HCT116 (cell line): Measurements from ENCODE around the gene ROCK2. TPM values are rescaled to one million over a fixed set of nuclear protein-coding genes. Genes with fewer than 3 reads are reported as not detected.

Experiments
- ATAC-seq: fragments of 200-7000 bp; cut with Tn5 transposase; 2 replicates; pipeline ENCODE4 v1.9.1; 2020; ENCODE audit warnings: mild to moderate bottlenecking, moderate library complexity
- BruUV-seq: library from RNA; stranded (reverse); fragments of 400-500 nt; replicated peaks from 2 replicates; lab custom pipeline; 2021; lab: Mats Ljungman, UMichigan
- CTCF ChIA-PET: fragments of 300-600 bp; sonication (Branson Sonifier 250); formaldehyde crosslinking; loops from one replicate; lab custom pipeline; 2021; ENCODE audit warnings: antibody characterized with exemption; lab: Charles Lee
- POLR2A ChIA-PET: fragments of 300-600, 350-600 bp; sonication (Branson Sonifier 250); formaldehyde crosslinking; loops from one replicate; lab custom pipeline; 2021; ENCODE audit warnings: antibody characterized with exemption; lab: Charles Lee
- RAD21 ChIA-PET, 2 experiments: fragments of 300-600 bp; sonication (Branson Sonifier 250); formaldehyde crosslinking; loops; one replicate each; lab custom pipeline; 2023; ENCODE audit warnings: low total read pairs in 2 of 2; ENCODE audit not compliant: uncharacterized antibody in 2 of 2, unreplicated experiment in 2 of 2, low non-redundant PET in 1 of 2; lab: Charles Lee
- DNase-seq: peaks from one replicate; pipeline ENCODE4 v3.0.0-alpha.2; 2010; ENCODE audit warnings: low read depth, low spot score
- H2AFZ ChIP-seq: fragments of 200-600 bp; shearing (Covaris generic), sonication (generic); 2 replicates; pipeline ENCODE4 v1.6.1; 2017; ENCODE audit warnings: low read depth, mixed run types, mixed read lengths, antibody characterized with exemption, low read length; ENCODE audit not compliant: poor library complexity, severe bottlenecking
- H3K27ac ChIP-seq: 2 replicates; pipeline ENCODE4 v1.5.1; 2012; ENCODE audit warnings: low read depth, low read length
- H3K27me3 ChIP-seq: fragments of 200-600 bp; sonication (generic); 2 replicates; pipeline ENCODE4 v1.6.1; 2016; ENCODE audit warnings: mixed run types, low read length, mixed read lengths; ENCODE audit not compliant: insufficient read depth
- H3K36me3 ChIP-seq, 2 experiments: fragments of 200-500 bp in 1 of 2; fragments of 200-600 bp in 1 of 2; sonication (Bioruptor generic) in 1 of 2; sonication (generic) in 1 of 2; 2 replicates each; pipeline versions ENCODE4 v1.5.1 to v1.6.1; 2014 to 2016; ENCODE audit warnings: low read length in 2 of 2, inconsistent platforms in 1 of 2, mixed read lengths in 1 of 2, mixed run types in 1 of 2; ENCODE audit not compliant: insufficient read depth in 2 of 2, control insufficient read depth in 1 of 2
- H3K4me1 ChIP-seq, 2 experiments: fragments of 200-600 bp in 1 of 2; sonication (generic) in 1 of 2; 2 replicates each; pipeline versions ENCODE4 v1.5.1 to v1.6.1; 2012 to 2017; ENCODE audit warnings: low read length in 2 of 2, inconsistent platforms in 1 of 2, mild to moderate bottlenecking in 1 of 2, mixed read lengths in 1 of 2, mixed run types in 1 of 2, moderate library complexity in 1 of 2; ENCODE audit not compliant: insufficient read depth in 2 of 2, control insufficient read depth in 1 of 2
- H3K4me2 ChIP-seq: fragments of 200-600 bp; sonication (generic); 2 replicates; pipeline ENCODE4 v1.6.1; 2017; ENCODE audit warnings: mixed run types, low read length, mixed read lengths
- H3K4me3 ChIP-seq, 2 experiments: fragments of 200-600 bp in 1 of 2; sonication (generic) in 1 of 2; replicated peaks in 1 of 2; 2 replicates each; pipeline ENCODE4 v1.5.1; 2011 to 2016; ENCODE audit warnings: low read length in 2 of 2, control low read depth in 1 of 2, low read depth in 1 of 2, mild to moderate bottlenecking in 1 of 2, mixed read lengths in 1 of 2, mixed run types in 1 of 2
- H3K79me2 ChIP-seq: fragments of 200-600 bp; sonication (generic); 2 replicates; pipeline ENCODE4 v1.6.1; 2017; ENCODE audit warnings: mild to moderate bottlenecking, mixed run types, low read length, moderate library complexity, mixed read lengths; ENCODE audit not compliant: insufficient read depth
- H3K9ac ChIP-seq: fragments of 200-600 bp; sonication (generic); 2 replicates; pipeline ENCODE4 v1.6.1; 2016; ENCODE audit warnings: low read length, mixed read lengths
- H3K9me2 ChIP-seq: fragments of 200-600 bp; sonication (generic), shearing (Covaris generic); 2 replicates; pipeline ENCODE4 v1.6.1; 2017; ENCODE audit warnings: mixed run types, mild to moderate bottlenecking, moderate library complexity; ENCODE audit not compliant: insufficient read depth
- H3K9me3 ChIP-seq, 2 experiments: fragments of 200-500 bp in 1 of 2; fragments of 200-600 bp in 1 of 2; sonication (Bioruptor generic) in 1 of 2; sonication (generic) in 1 of 2; 2 replicates each; pipeline ENCODE4 v1.6.1; 2014 to 2017; ENCODE audit warnings: low read length in 2 of 2, mixed read lengths in 2 of 2, inconsistent platforms in 1 of 2, low read depth in 1 of 2, mild to moderate bottlenecking in 1 of 2, mixed run types in 1 of 2, moderate library complexity in 1 of 2; ENCODE audit not compliant: control insufficient read depth in 1 of 2, insufficient read depth in 1 of 2
- H4K20me1 ChIP-seq: fragments of 200-600 bp; sonication (generic), shearing (Covaris generic); 2 replicates; pipeline ENCODE4 v1.6.1; 2017; ENCODE audit warnings: mixed run types, mild to moderate bottlenecking, moderate library complexity; ENCODE audit not compliant: insufficient read depth
- EGR1 ChIP-seq: IDR thresholded peaks from 2 replicates; pipeline ENCODE4 v1.6.1; 2012; ENCODE audit warnings: low read depth
- ELF1 ChIP-seq: IDR thresholded peaks from 2 replicates; pipeline ENCODE4 v1.6.1; 2012; ENCODE audit warnings: low read depth, borderline replicate concordance
- EZH2 ChIP-seq: fragments of 200-600 bp; sonication (generic); IDR thresholded peaks from 2 replicates; pipeline ENCODE4 v1.6.1; 2017; ENCODE audit warnings: antibody characterized with exemption, mixed run types
- EZH2phosphoT487 ChIP-seq: fragments of 200-600 bp; IDR thresholded peaks from 2 replicates; pipeline ENCODE4 v1.6.1; 2018; ENCODE audit warnings: antibody characterized with exemption, borderline replicate concordance
- FOSL1 ChIP-seq: IDR thresholded peaks from 2 replicates; pipeline ENCODE4 v1.6.1; 2012; ENCODE audit warnings: low read depth
- POLR2A ChIP-seq: IDR thresholded peaks from 2 replicates; pipeline ENCODE4 v1.7.0; 2011; ENCODE audit warnings: borderline replicate concordance; ENCODE audit not compliant: insufficient read depth, insufficient read length; ENCODE audit errors: extremely low read depth
- RAD21 ChIP-seq: IDR thresholded peaks from 2 replicates; pipeline ENCODE4 v1.6.1; 2012; ENCODE audit warnings: low read depth, mild to moderate bottlenecking
- SIN3A ChIP-seq: IDR thresholded peaks from 2 replicates; pipeline ENCODE4 v1.6.1; 2012; ENCODE audit warnings: low read depth
- SP1 ChIP-seq: IDR thresholded peaks from 2 replicates; pipeline ENCODE4 v1.6.1; 2012; ENCODE audit warnings: low read depth
- SRF ChIP-seq: IDR thresholded peaks from 2 replicates; pipeline ENCODE4 v1.6.1; 2012; ENCODE audit warnings: low read depth
- YY1 ChIP-seq: IDR thresholded peaks from 2 replicates; pipeline ENCODE4 v1.6.1; 2011; ENCODE audit warnings: low read length, low read depth, moderate library complexity, mild to moderate bottlenecking; ENCODE audit not compliant: insufficient replicate concordance; ENCODE audit errors: extremely low read depth
- ZBTB33 ChIP-seq: IDR thresholded peaks from 2 replicates; pipeline ENCODE4 v1.6.1; 2011; ENCODE audit warnings: mild to moderate bottlenecking, low read length, moderate library complexity; ENCODE audit not compliant: insufficient replicate concordance; ENCODE audit errors: extremely low read depth
- ZFX ChIP-seq: fragments of 450-650 bp; IDR thresholded peaks from 2 replicates; pipeline ENCODE4 v1.6.1; 2017
- ZNF274 ChIP-seq: fragments of 200-500 bp; sonication (Bioruptor generic); IDR thresholded peaks from 2 replicates; pipeline ENCODE4 v1.6.1; 2014; ENCODE audit warnings: mild to moderate bottlenecking, low read depth, low read length, inconsistent platforms
- intact Hi-C: fragments of 100-400 bp; cut with micrococcal nuclease; formaldehyde crosslinking; loops from 2 replicates; pipeline ENCODE4 v1.10.0; 2022
- total RNA-seq: library from RNA; stranded (reverse); gene quantifications from one replicate; pipeline ENCODE4 v1.2.1, GENCODE V29; 2021; ENCODE audit not compliant: unreplicated experiment
- TF ChIP-seq, protein P1 (sequence below), 3 experiments: fragments of 200-600 bp in 1 of 3; sonication (generic) in 1 of 3; IDR thresholded peaks in 2 of 3; conservative IDR thresholded peaks in 1 of 3; 2 replicates each; pipeline ENCODE4 v1.5.1; 2012 to 2017; ENCODE audit warnings: low read depth in 2 of 3, low read length in 2 of 3, antibody characterized with exemption in 1 of 3, borderline replicate concordance in 1 of 3, control low read depth in 1 of 3, mild to moderate bottlenecking in 1 of 3, mixed read lengths in 1 of 3, mixed run types in 1 of 3, moderate library complexity in 1 of 3; ENCODE audit not compliant: insufficient read depth in 1 of 3
- TF ChIP-seq, protein P2 (sequence below): IDR thresholded peaks from 2 replicates; pipeline ENCODE4 v1.6.1; 2012
- TF ChIP-seq, protein P3 (sequence below): IDR thresholded peaks from 2 replicates; pipeline ENCODE4 v1.6.1; 2012

The ROCK2 gene
- total RNA-seq, 1 experiment from 2014 or later = 48.0 TPM

DNA sequence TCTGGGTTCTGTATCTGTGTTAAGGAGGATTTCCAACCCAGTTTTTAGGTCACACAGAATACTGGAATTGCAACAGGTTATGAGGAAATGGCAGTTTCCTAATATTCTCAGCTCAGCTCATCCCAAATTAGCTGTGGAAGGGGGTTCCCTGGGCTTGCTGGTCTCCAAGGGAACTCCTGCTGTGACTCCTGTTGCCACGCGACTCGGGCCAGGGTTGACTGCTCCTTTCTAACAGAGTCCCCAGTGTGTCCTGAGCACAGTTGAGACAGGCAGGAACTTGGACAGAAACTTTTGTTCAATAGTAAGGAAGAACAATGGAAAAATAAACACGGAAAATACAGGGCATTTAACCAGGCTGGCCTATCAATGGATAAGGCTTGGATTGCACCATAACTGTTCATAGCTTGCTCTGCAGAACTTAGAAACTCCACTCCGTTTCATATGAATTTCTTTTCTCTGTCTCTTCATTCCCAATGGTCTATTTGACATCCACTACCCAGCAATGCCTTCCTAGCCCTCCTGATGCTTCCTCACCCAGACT lies 3.8 kb upstream of the ROCK2 start:
- Histone ChIP-seq H3K4me3 (no peak overlapping the region), H2AFZ (peak overlapping the region; percentile 92), H3K9me2 (no peaks in the 10 kb centered on the region), H3K4me1 (peaks cover 29 to 37% of the 10 kb centered on the region in 2 experiments), H3K27ac (no peak overlapping the region), H3K9me3 (no peaks in the 10 kb centered on the region), H3K36me3 (no peaks in the 10 kb centered on the region), H3K9ac (no peak overlapping the region), H4K20me1 (no peaks in the 10 kb centered on the region), H3K4me2 (peak overlapping the region; percentile 23; the same call in 1 of the 2 replicates), H3K27me3 (no peaks in the 10 kb centered on the region), H3K79me2 (peaks cover 8% of the 10 kb centered on the region)
- RAD21 ChIA-PET = no interaction called here
- no peak for TF ChIP-seq SIN3A
- no peak for TF ChIP-seq ZFX
- no peak for TF ChIP-seq EZH2
- no peak for TF ChIP-seq FOSL1
- TF ChIP-seq SRF = no peak
- TF ChIP-seq ZNF274 = no peak
- TF ChIP-seq EZH2phosphoT487 = no peak
- no peak for TF ChIP-seq SP1
- TF ChIP-seq ELF1 = no peak
- no peak for TF ChIP-seq ZBTB33
- TF ChIP-seq, protein P1, sequence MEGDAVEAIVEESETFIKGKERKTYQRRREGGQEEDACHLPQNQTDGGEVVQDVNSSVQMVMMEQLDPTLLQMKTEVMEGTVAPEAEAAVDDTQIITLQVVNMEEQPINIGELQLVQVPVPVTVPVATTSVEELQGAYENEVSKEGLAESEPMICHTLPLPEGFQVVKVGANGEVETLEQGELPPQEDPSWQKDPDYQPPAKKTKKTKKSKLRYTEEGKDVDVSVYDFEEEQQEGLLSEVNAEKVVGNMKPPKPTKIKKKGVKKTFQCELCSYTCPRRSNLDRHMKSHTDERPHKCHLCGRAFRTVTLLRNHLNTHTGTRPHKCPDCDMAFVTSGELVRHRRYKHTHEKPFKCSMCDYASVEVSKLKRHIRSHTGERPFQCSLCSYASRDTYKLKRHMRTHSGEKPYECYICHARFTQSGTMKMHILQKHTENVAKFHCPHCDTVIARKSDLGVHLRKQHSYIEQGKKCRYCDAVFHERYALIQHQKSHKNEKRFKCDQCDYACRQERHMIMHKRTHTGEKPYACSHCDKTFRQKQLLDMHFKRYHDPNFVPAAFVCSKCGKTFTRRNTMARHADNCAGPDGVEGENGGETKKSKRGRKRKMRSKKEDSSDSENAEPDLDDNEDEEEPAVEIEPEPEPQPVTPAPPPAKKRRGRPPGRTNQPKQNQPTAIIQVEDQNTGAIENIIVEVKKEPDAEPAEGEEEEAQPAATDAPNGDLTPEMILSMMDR (IDR thresholded peaks at IDR 0.05 in 2 of 3, conservative IDR thresholded peaks at IDR 0.05 in 1 of 3; ENCODE audit: borderline replicate concordance in 1 of 3, insufficient read depth in 1 of 3, low read depth in 2 of 3, low read length in 2 of 3) = no peak
- TF ChIP-seq RAD21 = no peak
- TF ChIP-seq, protein P2, sequence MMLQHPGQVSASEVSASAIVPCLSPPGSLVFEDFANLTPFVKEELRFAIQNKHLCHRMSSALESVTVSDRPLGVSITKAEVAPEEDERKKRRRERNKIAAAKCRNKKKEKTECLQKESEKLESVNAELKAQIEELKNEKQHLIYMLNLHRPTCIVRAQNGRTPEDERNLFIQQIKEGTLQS = no peak
- no peak for TF ChIP-seq POLR2A
- no peak for TF ChIP-seq YY1
- no peak for TF ChIP-seq EGR1
- TF ChIP-seq, protein P3, sequence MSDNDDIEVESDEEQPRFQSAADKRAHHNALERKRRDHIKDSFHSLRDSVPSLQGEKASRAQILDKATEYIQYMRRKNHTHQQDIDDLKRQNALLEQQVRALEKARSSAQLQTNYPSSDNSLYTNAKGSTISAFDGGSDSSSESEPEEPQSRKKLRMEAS = no peak
- no peak for ATAC-seq
- no TSS peak for BruUV-seq
- DNase-seq = no peak
- POLR2A ChIA-PET = no interaction called here
- intact Hi-C loops = no loop called here
- CTCF ChIA-PET = no interaction called here
